ENCODE measurements around the gene CWC22. TPM values are rescaled to one million over a fixed set of nuclear protein-coding genes. Genes with fewer than 3 reads are reported as not detected.

CWC22 gene
- total and polyA plus RNA-seq, 2 of the 13 experiments (the other 11 are each of a cell fraction or from before 2014, with no cell fraction given), result 5.7 to 29.2 TPM

DNA sequence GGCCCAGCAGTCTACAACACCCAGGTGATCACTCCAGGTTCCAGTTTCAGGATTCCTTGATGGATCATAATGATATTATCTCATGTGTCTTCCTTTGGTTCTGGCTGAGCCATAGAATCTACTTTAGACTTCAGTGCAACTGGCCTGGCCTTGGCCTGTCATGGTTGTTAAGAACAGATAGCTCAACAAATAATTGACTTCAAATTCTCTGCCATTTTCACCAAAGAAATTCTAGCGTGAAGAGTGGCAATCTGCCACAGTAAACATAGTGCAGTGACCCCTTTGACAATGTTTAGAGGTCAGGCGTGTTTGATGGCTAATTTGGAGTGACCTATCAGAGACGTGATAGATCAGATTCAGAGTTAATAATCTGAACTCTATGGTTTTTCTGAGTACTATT lies 95.5 kb downstream of the CWC22 start:
- ChIA-PET POLR2A (no interaction called here), CTCF (ENCODE audit: low intra/inter-chr PET ratio, low total read pairs) (no interaction called here)
- H3K36me3 ChIP-seq (replicated peaks in 1 of 2; ENCODE audit: control insufficient read depth in 1 of 2, insufficient read depth in 2 of 2, low read length in 2 of 2), result no peaks in the 10 kb centered on the region

DNA sequence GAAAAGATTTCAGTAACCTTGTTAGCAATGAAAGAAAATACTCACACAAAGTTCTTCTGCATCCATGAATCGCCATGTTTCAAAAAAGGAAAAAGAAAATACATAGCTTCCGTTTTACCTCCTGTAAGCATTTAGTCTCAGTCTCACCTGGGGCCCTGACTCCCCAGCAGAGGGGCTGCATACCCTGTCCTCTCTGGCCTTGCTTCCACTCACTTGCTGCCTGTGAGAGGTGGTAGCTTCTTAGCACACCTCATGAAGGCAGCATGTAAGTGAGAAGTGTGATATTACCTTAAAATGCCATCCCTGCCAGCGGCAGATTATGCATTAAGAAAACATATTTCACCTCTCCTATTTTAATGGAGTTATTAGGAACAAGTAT lies 96.4 kb downstream of the CWC22 start:
- H3K27ac ChIP-seq (ENCODE audit: extremely low read length, insufficient read depth, low read length), result no peak overlapping the region
- H3K36me3 ChIP-seq (replicated peaks in 1 of 2; ENCODE audit: control insufficient read depth in 1 of 2, insufficient read depth in 2 of 2, low read length in 2 of 2), result no peaks in the 10 kb centered on the region
- FAIRE-seq (no peak), ATAC-seq (peak; percentile 44; the same call in 2 of the 3 replicates), DNase-seq (ENCODE audit: low spot score) (no peak)
- no peak overlapping the region for H2AFZ ChIP-seq (ENCODE audit: low read length)
- H3K9me3 ChIP-seq (ENCODE audit: low read length), result no peaks in the 10 kb centered on the region
- no peak for TF ChIP-seq SOX6 (IDR thresholded peaks at IDR 0.05)
- no peak for TF ChIP-seq SOX6 (CRISPR knock-in tag; IDR thresholded peaks at IDR 0.05)
- TF ChIP-seq ARNT2 (CRISPR knock-in tag; IDR thresholded peaks at IDR 0.05; ENCODE audit: low read depth), result no peak
- TF ChIP-seq, protein P1, sequence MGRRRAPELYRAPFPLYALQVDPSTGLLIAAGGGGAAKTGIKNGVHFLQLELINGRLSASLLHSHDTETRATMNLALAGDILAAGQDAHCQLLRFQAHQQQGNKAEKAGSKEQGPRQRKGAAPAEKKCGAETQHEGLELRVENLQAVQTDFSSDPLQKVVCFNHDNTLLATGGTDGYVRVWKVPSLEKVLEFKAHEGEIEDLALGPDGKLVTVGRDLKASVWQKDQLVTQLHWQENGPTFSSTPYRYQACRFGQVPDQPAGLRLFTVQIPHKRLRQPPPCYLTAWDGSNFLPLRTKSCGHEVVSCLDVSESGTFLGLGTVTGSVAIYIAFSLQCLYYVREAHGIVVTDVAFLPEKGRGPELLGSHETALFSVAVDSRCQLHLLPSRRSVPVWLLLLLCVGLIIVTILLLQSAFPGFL (CRISPR knock-in tag; IDR thresholded peaks at IDR 0.05), result no peak
- TF ChIP-seq, protein P2, sequence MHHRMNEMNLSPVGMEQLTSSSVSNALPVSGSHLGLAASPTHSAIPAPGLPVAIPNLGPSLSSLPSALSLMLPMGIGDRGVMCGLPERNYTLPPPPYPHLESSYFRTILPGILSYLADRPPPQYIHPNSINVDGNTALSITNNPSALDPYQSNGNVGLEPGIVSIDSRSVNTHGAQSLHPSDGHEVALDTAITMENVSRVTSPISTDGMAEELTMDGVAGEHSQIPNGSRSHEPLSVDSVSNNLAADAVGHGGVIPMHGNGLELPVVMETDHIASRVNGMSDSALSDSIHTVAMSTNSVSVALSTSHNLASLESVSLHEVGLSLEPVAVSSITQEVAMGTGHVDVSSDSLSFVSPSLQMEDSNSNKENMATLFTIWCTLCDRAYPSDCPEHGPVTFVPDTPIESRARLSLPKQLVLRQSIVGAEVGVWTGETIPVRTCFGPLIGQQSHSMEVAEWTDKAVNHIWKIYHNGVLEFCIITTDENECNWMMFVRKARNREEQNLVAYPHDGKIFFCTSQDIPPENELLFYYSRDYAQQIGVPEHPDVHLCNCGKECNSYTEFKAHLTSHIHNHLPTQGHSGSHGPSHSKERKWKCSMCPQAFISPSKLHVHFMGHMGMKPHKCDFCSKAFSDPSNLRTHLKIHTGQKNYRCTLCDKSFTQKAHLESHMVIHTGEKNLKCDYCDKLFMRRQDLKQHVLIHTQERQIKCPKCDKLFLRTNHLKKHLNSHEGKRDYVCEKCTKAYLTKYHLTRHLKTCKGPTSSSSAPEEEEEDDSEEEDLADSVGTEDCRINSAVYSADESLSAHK (CRISPR knock-in tag; IDR thresholded peaks at IDR 0.05; ENCODE audit: borderline replicate concordance), result no peak
- TF ChIP-seq ZNF367 (CRISPR knock-in tag; IDR thresholded peaks at IDR 0.05; ENCODE audit: borderline replicate concordance), result no peak
- no peak for TF ChIP-seq GATAD1 (CRISPR knock-in tag; IDR thresholded peaks at IDR 0.05)
- no peak for TF ChIP-seq TOPORS (CRISPR knock-in tag; IDR thresholded peaks at IDR 0.05)
- no peaks in the 10 kb centered on the region for H3K79me2 ChIP-seq (ENCODE audit: insufficient read depth, low read length)
- H4K20me1 ChIP-seq (ENCODE audit: insufficient read depth, low read length), result no peaks in the 10 kb centered on the region
- BruUV-seq (replicated peaks), result no TSS peak
- no peak overlapping the region for H3K4me2 ChIP-seq (ENCODE audit: low read depth, low read length)
- peaks cover 16% of the 10 kb centered on the region; the same call in 1 of the 2 replicates for H3K4me1 ChIP-seq (ENCODE audit: insufficient read depth, low read length)
- ChIA-PET CTCF (ENCODE audit: low intra/inter-chr PET ratio, low total read pairs) (no interaction called here), POLR2A (no interaction called here)
- 24% methylated on average over 3 of the region's 3 CpGs for WGBS (ENCODE audit: low lambda C conversion rate)
- no peaks in the 10 kb centered on the region for H3K27me3 ChIP-seq (ENCODE audit: control insufficient read depth in 1 of 2, insufficient read depth in 2 of 2, low read length in 2 of 2)
- intact Hi-C loops (cut with micrococcal nuclease; ENCODE audit: unreplicated experiment) (no loop called here), in situ Hi-C loops (cut with HindIII; ENCODE audit: extremely low pct_ligation_motif_present, low pct_unique_long_range_greater_than_20kb) (no loop called here)
- no peak overlapping the region for H3K9ac ChIP-seq (ENCODE audit: insufficient read depth, low read depth, low read length)
- no peak overlapping the region for H3K4me3 ChIP-seq (replicated peaks in 1 of 3; ENCODE audit: insufficient read depth in 1 of 3, low read depth in 2 of 3, low read length in 3 of 3)

More for the DNA sequence above, 95.5 kb downstream of the CWC22 start:
- Histone ChIP-seq H3K4me3 (replicated peaks in 1 of 3; ENCODE audit: insufficient read depth in 1 of 3, low read depth in 2 of 3, low read length in 3 of 3) (no peak overlapping the region), H3K4me1 (ENCODE audit: insufficient read depth, low read length) (peaks cover 16% of the 10 kb centered on the region; the same call in 1 of the 2 replicates), H2AFZ (ENCODE audit: low read length) (no peak overlapping the region), H3K79me2 (ENCODE audit: insufficient read depth, low read length) (no peaks in the 10 kb centered on the region), H4K20me1 (ENCODE audit: insufficient read depth, low read length) (no peaks in the 10 kb centered on the region), H3K4me2 (ENCODE audit: low read depth, low read length) (no peak overlapping the region), H3K27me3 (ENCODE audit: control insufficient read depth in 1 of 2, insufficient read depth in 2 of 2, low read length in 2 of 2) (no peaks in the 10 kb centered on the region), H3K9ac (ENCODE audit: insufficient read depth, low read depth, low read length) (no peak overlapping the region), H3K9me3 (ENCODE audit: low read length) (no peaks in the 10 kb centered on the region), H3K27ac (ENCODE audit: extremely low read length, insufficient read depth, low read length) (no peak overlapping the region)
- no TSS peak for BruUV-seq (replicated peaks)
- in situ Hi-C loops (cut with HindIII; ENCODE audit: extremely low pct_ligation_motif_present, low pct_unique_long_range_greater_than_20kb), result no loop called here
- no peak for TF ChIP-seq ZBTB42 (CRISPR knock-in tag; IDR thresholded peaks at IDR 0.05)
- TF ChIP-seq KMT2B (CRISPR knock-in tag; IDR thresholded peaks at IDR 0.05), result no peak
- TF ChIP-seq ZNF720 (CRISPR knock-in tag; IDR thresholded peaks at IDR 0.05), result no peak
- TF ChIP-seq NFRKB (IDR thresholded peaks at IDR 0.05), result no peak
- ATAC-seq (no peak), FAIRE-seq (no peak), DNase-seq (ENCODE audit: low spot score) (no peak)
- 8% methylated on average over 3 of the region's 3 CpGs for WGBS (ENCODE audit: low lambda C conversion rate)
- intact Hi-C loops (cut with micrococcal nuclease; ENCODE audit: unreplicated experiment), result no loop called here
